ENCODE data around the gene DNAJC3.
"Not testable (repeated sequence)": the region's sequence is repeated elsewhere in the genome, so short reads cannot be mapped to it uniquely, and the experiment has no call there.

Gene DNAJC3

GRCh38 chr13:95784161-95784899 is 107.4 kb downstream of the DNAJC3 start:
- no peak for FAIRE-seq

- no peak for FAIRE-seq
These were observed 108.0 kb downstream of the DNAJC3 start for GRCh38 chr13:95784900-95785290.

- no peak for FAIRE-seq
These were observed 110.6 kb downstream of the DNAJC3 start for GRCh38 chr13:95787356-95788099.

GRCh38 chr13:95788100-95788463 is 111.1 kb downstream of the DNAJC3 start:
- FAIRE-seq: no peak

GRCh38 chr13:95789315-95789714 is 112.4 kb downstream of the DNAJC3 start:
- FAIRE-seq: not testable (repeated sequence)

- no peak for FAIRE-seq
These were observed 114.3 kb downstream of the DNAJC3 start for GRCh38 chr13:95791084-95791722.

- FAIRE-seq: no peak
These were observed 116.1 kb downstream of the DNAJC3 start for GRCh38 chr13:95793018-95793555.

GRCh38 chr13:95793781-95794180 is 116.8 kb downstream of the DNAJC3 start:
- FAIRE-seq: no peak

- FAIRE-seq: no peak
These were observed 120.1 kb downstream of the DNAJC3 start for GRCh38 chr13:95797016-95797415.

- FAIRE-seq: no peak
These were observed 123.5 kb downstream of the DNAJC3 start for GRCh38 chr13:95800436-95800835.

- FAIRE-seq: no peak
These were observed 124.9 kb downstream of the DNAJC3 start for GRCh38 chr13:95801825-95802224.

- FAIRE-seq: no peak
These were observed 129.0 kb downstream of the DNAJC3 start for GRCh38 chr13:95805921-95806320.

GRCh38 chr13:95809429-95809828 is 132.5 kb downstream of the DNAJC3 start:
- no peak for FAIRE-seq

- FAIRE-seq: no peak
These were observed 136.2 kb downstream of the DNAJC3 start for GRCh38 chr13:95813139-95813538.

GRCh38 chr13:95814495-95814894 is 137.6 kb downstream of the DNAJC3 start:
- no peak for FAIRE-seq

- no peak for FAIRE-seq
These were observed 145.4 kb downstream of the DNAJC3 start for GRCh38 chr13:95822303-95822702.

- no peak for FAIRE-seq
These were observed 156.2 kb downstream of the DNAJC3 start for GRCh38 chr13:95833126-95833525.

GRCh38 chr13:95833719-95834118 is 156.8 kb downstream of the DNAJC3 start:
- no peak for FAIRE-seq

GRCh38 chr13:95834134-95834765 is 157.3 kb downstream of the DNAJC3 start:
- FAIRE-seq: peak; percentile 52

GRCh38 chr13:95841894-95842293 is 165.0 kb downstream of the DNAJC3 start:
- peak; percentile 30 for FAIRE-seq

GRCh38 chr13:95842898-95843297 is 166.0 kb downstream of the DNAJC3 start:
- FAIRE-seq: no peak

Data from A204.1 (cell line).